ENCODE results near the gene CYP4F8.

DNA sequence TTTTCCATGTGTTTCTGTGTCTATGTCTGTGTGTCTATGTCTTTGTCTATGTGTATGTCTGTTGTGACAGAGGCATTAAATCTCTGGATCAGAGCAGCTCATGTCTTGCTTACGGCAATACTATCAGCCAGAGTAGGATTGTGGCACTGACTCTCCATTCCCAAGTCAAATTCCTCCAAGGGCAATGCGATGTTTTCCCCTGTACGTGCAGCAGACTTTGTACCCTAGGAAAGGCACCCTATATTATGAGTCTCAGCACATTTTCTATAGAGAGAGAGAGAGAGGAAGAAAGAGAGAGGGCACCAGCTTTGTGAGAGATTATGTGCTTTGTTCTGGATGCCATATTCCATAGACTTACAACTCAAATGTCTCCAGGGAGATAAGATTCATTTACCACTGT lies 36.8 kb downstream of the CYP4F8 start:
- TF ChIP-seq GATA3 (IDR thresholded peaks at IDR 0.05; ENCODE audit: low read depth, low read length) (no peak), GATA2 (IDR thresholded peaks at IDR 0.05; ENCODE audit: low read depth, low read length) (no peak)

Data from SH-SY5Y (cell line).